Neuron (in vitro differentiated cells): ENCODE measurements around the gene ADAM19.

Experiments used
- H2AFZ ChIP-seq: one replicate; pipeline ENCODE4 v1.6.1; 2013; ENCODE audit warnings: low read depth, mild to moderate bottlenecking, inconsistent platforms, low read length, moderate library complexity
- H3K27me3 ChIP-seq: one replicate; pipeline ENCODE4 v1.6.1; 2013; ENCODE audit warnings: low read length; ENCODE audit not compliant: insufficient read depth
- H3K36me3 ChIP-seq: one replicate; pipeline ENCODE4 v1.6.1; 2013; ENCODE audit warnings: low read length; ENCODE audit not compliant: insufficient read depth
- H3K4me1 ChIP-seq: one replicate; pipeline ENCODE4 v1.6.1; 2013; ENCODE audit warnings: low read length; ENCODE audit not compliant: insufficient read depth
- H3K4me3 ChIP-seq: 2 replicates; pipeline ENCODE4 v1.5.1; 2013; ENCODE audit warnings: mild to moderate bottlenecking, low read length, moderate library complexity
- H3K9me3 ChIP-seq: one replicate; pipeline ENCODE4 v1.6.1; 2013; ENCODE audit warnings: low read length

Gene ADAM19

DNA sequence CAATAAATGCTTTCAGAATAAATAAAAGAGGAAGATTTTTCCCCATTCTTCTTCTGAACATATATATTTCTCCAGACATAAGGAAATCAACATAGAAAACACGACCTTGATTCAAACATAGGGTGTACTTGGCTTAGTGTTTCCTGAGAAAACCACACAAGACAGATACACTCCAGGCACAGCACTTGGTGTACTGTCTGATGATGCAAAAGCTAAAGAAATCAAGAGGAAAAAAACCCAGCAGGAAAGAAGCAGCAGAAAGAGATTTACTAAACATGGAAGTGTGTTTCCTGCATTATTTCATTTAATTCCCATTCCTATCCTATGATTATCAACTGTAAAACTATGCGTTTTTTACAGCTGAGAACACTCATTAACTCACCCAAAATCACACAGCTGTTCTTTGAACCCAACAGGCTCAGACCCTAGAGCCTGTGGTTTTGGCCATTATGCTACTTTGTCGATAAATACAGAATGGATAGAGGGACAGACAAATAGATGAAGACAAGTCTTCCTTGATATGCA, 69.4 kb downstream of the ADAM19 start:
- Histone ChIP-seq H3K4me3 (no peak overlapping the region), H3K4me1 (peaks cover under 1% of the 10 kb centered on the region), H3K27me3 (no peaks in the 10 kb centered on the region), H3K9me3 (no peaks in the 10 kb centered on the region), H2AFZ (no peak overlapping the region), H3K36me3 (no peaks in the 10 kb centered on the region)

GRCh38 chr5:157505496-157505895, 70.1 kb downstream of the ADAM19 start:
- no peak overlapping the region for H2AFZ ChIP-seq
- no peaks in the 10 kb centered on the region for H3K27me3 ChIP-seq
- H3K9me3 ChIP-seq, result no peaks in the 10 kb centered on the region
- H3K4me3 ChIP-seq, result no peak overlapping the region
- no peaks in the 10 kb centered on the region for H3K36me3 ChIP-seq
- H3K4me1 ChIP-seq, result no peaks in the 10 kb centered on the region

GRCh38 chr5:157504053-157504452, 71.5 kb downstream of the ADAM19 start:
- Histone ChIP-seq H3K27me3 (no peaks in the 10 kb centered on the region), H3K9me3 (no peaks in the 10 kb centered on the region), H3K4me3 (no peak overlapping the region), H3K36me3 (no peaks in the 10 kb centered on the region), H2AFZ (no peak overlapping the region), H3K4me1 (no peaks in the 10 kb centered on the region)

DNA sequence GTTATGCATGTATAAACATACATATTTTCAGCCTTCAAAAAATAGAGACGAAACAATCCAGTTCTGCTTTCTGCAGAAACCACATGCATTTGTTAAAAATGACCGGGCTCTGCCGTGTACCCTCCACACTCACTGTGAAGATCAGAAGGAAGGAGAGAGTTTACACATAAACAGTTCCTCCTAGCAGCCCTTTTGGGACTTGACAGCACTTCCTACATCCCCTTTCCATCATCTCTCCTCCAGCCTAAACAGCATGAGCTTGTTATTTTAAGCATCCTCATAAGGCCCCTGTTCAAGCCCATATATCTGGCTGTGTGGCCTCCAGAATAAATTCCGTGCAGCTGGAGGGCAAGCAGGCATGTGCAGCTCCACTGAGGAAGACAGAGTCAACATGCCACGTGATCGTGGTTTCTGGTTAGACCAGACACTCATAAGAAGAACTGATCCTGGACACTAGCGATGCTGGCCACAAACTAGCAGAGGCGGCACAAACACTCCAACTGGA, 73.4 kb downstream of the ADAM19 start:
- Histone ChIP-seq H3K9me3 (no peaks in the 10 kb centered on the region), H3K4me1 (no peaks in the 10 kb centered on the region), H3K27me3 (no peaks in the 10 kb centered on the region), H3K4me3 (no peak overlapping the region), H2AFZ (no peak overlapping the region), H3K36me3 (no peaks in the 10 kb centered on the region)

DNA sequence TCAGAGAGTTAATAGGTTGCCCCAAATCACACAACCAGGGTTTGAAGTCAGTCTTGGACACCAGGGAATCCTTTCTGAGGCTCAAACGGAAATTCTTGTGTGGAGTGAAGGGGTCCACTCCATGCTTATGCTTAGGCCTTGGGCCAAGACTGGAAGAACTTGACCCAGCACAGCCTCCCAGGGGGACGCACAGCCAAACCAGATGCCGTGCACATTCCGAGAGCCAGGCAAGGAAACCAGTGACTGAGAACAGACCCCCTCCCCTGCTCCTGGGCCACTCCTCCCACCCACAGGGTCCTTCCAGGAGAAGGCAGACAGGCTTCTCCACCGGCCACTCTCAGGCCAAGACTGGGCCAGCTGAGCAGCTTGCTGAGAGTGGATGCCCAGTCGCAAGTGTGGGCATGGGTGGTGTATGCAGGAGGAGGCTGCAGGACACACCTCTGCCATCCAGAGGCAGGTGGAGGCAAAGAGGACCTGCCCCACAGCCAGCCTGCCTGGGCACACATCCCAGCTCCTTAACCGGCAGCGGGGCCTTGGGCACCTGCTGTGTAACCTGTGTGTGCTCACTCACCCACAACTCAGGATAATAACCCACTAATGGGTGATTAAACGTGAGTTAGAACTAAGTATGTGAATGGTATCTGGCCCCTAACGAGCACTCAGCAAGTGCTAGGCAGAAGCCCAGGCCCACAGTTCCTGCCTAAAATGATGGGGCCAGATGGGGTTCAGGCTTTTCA, 77.5 kb downstream of the ADAM19 start:
- Histone ChIP-seq H2AFZ (no peak overlapping the region), H3K9me3 (no peaks in the 10 kb centered on the region), H3K4me1 (no peaks in the 10 kb centered on the region), H3K4me3 (no peak overlapping the region), H3K27me3 (no peaks in the 10 kb centered on the region), H3K36me3 (no peaks in the 10 kb centered on the region)

DNA sequence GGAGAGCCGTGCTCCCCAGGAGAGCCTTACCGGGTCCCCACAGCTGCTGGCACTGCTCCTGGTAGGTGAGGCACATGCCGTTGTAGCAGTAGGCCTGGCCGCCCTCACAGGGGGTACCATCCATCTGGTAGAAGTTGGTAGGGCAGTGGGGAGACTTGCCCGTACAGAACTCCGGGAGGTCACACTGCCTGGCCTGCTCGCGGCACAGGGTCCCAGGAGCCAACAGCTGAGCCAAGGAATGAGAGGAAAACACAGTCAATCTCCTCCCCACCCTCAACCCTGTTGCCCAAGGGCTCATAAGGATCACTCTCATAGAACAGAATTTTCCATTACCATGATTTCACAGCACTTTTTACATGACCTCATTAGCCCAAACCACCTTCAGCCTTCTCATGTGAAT, 78.7 kb downstream of the ADAM19 start:
- no peak overlapping the region for H2AFZ ChIP-seq
- H3K27me3 ChIP-seq, result no peaks in the 10 kb centered on the region
- no peaks in the 10 kb centered on the region for H3K36me3 ChIP-seq
- H3K9me3 ChIP-seq, result no peaks in the 10 kb centered on the region
- no peak overlapping the region for H3K4me3 ChIP-seq
- H3K4me1 ChIP-seq, result no peaks in the 10 kb centered on the region

DNA sequence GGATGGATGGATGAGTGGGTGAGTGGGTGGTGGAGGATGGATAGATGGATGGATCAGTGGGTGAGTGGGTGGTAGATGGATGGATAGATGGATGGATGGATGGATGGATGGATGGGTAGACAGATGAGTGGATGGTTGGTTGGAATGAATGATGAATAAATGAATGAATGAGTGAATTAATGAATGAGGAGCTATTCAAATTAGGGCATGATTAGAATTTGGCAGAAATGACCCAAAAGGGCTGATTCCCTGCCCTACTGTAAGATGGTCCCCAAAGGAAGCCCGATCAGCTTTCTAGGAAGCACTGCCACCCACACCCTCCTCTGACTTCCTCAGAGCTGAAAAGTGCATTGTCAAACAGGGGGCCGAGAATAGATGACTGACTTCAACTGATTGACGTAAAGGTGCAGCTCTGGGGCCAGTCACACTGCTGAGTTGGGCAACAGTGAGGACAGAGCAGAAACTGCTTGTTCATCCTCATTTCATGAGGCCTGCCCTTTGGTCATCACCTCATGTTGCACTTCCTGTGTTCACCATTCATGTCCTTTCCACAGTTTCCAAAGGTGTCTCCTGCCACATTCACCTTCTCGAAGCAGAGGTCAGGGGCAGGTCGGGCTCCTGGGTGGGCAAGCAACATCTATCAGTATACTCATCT, 81.3 kb downstream of the ADAM19 start:
- Histone ChIP-seq H3K4me1 (no peaks in the 10 kb centered on the region), H3K27me3 (no peaks in the 10 kb centered on the region), H3K9me3 (no peaks in the 10 kb centered on the region), H3K36me3 (peaks cover 2% of the 10 kb centered on the region), H2AFZ (no peak overlapping the region), H3K4me3 (no peak overlapping the region)

- H3K4me1 ChIP-seq, result no peaks in the 10 kb centered on the region
- peaks cover 2% of the 10 kb centered on the region for H3K36me3 ChIP-seq
- H3K4me3 ChIP-seq, result no peak overlapping the region
- H3K9me3 ChIP-seq, result no peaks in the 10 kb centered on the region
- H2AFZ ChIP-seq, result no peak overlapping the region
- H3K27me3 ChIP-seq, result no peaks in the 10 kb centered on the region
Observed at GRCh38 chr5:157492886-157493285, 82.7 kb downstream of the ADAM19 start.

DNA sequence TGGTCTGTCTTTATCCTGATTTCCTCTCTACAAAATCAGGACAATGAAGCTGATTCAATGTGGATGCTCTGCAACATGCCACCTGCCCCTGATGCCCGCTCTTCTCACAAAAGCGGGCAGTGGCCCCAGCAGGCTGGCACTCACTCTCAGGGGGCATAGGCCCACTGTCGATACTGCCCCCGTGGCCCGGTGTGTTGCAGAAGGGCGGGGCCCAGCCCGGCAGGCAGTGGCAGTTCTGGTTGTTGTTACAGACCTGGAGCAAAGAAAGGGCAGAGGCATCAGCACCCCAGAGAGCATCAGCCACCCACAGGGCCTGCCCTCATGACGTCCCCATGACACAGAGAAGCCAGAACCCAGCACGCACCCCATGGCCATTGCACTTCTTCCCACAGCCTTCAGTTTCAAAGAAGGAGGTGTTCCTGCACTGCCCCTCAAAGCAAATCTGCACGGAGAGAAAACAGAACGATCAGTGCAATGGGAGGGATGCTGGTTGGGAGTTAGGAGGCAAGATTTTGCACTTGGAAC, 84.0 kb downstream of the ADAM19 start:
- Histone ChIP-seq H3K4me1 (no peaks in the 10 kb centered on the region), H3K4me3 (no peak overlapping the region), H3K36me3 (peaks cover 2% of the 10 kb centered on the region), H2AFZ (no peak overlapping the region), H3K27me3 (no peaks in the 10 kb centered on the region), H3K9me3 (no peaks in the 10 kb centered on the region)

- Histone ChIP-seq H3K36me3 (peaks cover 2% of the 10 kb centered on the region), H2AFZ (no peak overlapping the region), H3K9me3 (no peaks in the 10 kb centered on the region)
Observed at GRCh38 chr5:157487358-157487757, 88.2 kb downstream of the ADAM19 start.

DNA sequence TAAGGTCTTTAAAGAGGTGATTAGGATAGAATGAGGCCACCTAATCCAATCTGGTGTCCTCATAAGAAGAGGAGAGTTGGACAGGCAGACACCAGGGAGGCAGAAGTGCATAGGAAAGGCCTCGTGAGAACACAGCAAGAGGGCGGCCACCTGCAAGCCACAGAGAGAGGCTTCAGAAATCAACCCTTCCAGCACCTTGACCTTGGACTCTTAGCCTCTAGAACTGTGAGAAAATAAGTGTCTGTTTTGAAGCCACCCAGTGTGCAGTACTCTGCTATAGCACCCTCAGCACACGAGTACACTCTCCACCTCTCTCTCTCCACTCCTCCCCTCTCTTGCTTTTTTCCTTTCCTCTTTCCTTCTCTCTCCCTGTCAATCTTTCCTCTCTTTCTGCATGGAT, 88.7 kb downstream of the ADAM19 start:
- peaks cover 2% of the 10 kb centered on the region for H3K36me3 ChIP-seq
- H3K9me3 ChIP-seq, result no peaks in the 10 kb centered on the region
- no peak overlapping the region for H2AFZ ChIP-seq
- H3K4me3 ChIP-seq, result no peak overlapping the region
- H3K4me1 ChIP-seq, result no peaks in the 10 kb centered on the region
- H3K27me3 ChIP-seq, result no peaks in the 10 kb centered on the region

More at GRCh38 chr5:157487358-157487757, 88.2 kb downstream of the ADAM19 start:
- no peaks in the 10 kb centered on the region for H3K4me1 ChIP-seq
- H3K27me3 ChIP-seq, result no peaks in the 10 kb centered on the region
- no peak overlapping the region for H3K4me3 ChIP-seq

DNA sequence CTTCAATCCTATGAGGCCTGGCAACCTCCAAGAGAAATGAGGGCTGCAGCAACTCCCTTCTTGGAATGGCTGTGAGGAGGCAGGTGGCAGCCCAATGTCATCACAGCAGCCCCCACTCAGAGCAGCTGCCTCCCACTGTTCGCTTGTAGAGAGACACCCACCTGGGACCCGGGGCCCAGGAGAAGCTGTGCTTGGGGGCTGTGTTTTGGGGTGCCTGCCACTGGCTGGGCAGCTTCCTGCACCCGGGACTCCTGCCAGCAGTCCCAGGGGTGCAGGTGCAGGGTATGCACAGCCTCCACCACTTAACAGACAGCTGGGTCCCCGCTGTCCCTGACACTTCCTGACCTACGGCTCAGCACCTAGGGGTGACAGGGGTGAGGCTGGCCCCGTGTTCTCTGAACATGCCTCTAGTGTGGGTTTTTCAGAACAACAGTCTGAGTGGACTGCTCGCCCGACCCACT, 89.3 kb downstream of the ADAM19 start:
- Histone ChIP-seq H3K4me1 (no peaks in the 10 kb centered on the region), H3K4me3 (no peak overlapping the region), H3K27me3 (no peaks in the 10 kb centered on the region), H3K36me3 (peaks cover 4% of the 10 kb centered on the region), H3K9me3 (no peaks in the 10 kb centered on the region), H2AFZ (no peak overlapping the region)

GRCh38 chr5:157485811-157486210, 89.8 kb downstream of the ADAM19 start:
- Histone ChIP-seq H3K27me3 (no peaks in the 10 kb centered on the region), H3K4me1 (no peaks in the 10 kb centered on the region), H3K4me3 (no peak overlapping the region), H3K36me3 (peaks cover 5% of the 10 kb centered on the region), H2AFZ (no peak overlapping the region), H3K9me3 (no peaks in the 10 kb centered on the region)
